ENCODE results near the gene RNASEH1. TPM values are rescaled to one million over a fixed set of nuclear protein-coding genes. Genes with fewer than 3 reads are reported as not detected.

Gene RNASEH1
- total RNA-seq, 1 donor: 39.4 TPM

- H3K79me2 ChIP-seq (ENCODE audit: insufficient read depth, low read length): no peaks in the 10 kb centered on the region
- DNase-seq (ENCODE audit: insufficient read length, low spot score, missing footprints): no peak
- H3K4me2 ChIP-seq (ENCODE audit: insufficient read depth, low read length): no peak overlapping the region
- no peaks in the 10 kb centered on the region for H3K36me3 ChIP-seq (ENCODE audit: insufficient read depth, low read length)
- H3K4me3 ChIP-seq (ENCODE audit: insufficient read depth, low read length): no peak overlapping the region
- no peaks in the 10 kb centered on the region for H4K20me1 ChIP-seq (ENCODE audit: insufficient read depth, low read length)
- H3K4me1 ChIP-seq (ENCODE audit: insufficient read depth, low read length): no peaks in the 10 kb centered on the region
- H3K27ac ChIP-seq (ENCODE audit: low read depth, low read length): no peak overlapping the region
- no peaks in the 10 kb centered on the region for H3K27me3 ChIP-seq (ENCODE audit: insufficient read depth, low read length)
- no peaks in the 10 kb centered on the region for H3K9me3 ChIP-seq (ENCODE audit: low read depth, low read length)
- no peak for TF ChIP-seq CTCF (IDR thresholded peaks at IDR 0.05; ENCODE audit: extremely low read depth, low read depth, low read length)
- no peak overlapping the region for H2AFZ ChIP-seq (ENCODE audit: low read length)
Observed at GRCh38 chr2:3566806-3567205, 8.7 kb upstream of the RNASEH1 start.

GRCh38 chr2:3565117-3565516, 7.0 kb upstream of the RNASEH1 start:
- no peak for TF ChIP-seq CTCF (IDR thresholded peaks at IDR 0.05; ENCODE audit: extremely low read depth, low read depth, low read length)
- H2AFZ ChIP-seq (ENCODE audit: low read length): no peak overlapping the region
- no peaks in the 10 kb centered on the region for H3K4me1 ChIP-seq (ENCODE audit: insufficient read depth, low read length)
- no peaks in the 10 kb centered on the region for H4K20me1 ChIP-seq (ENCODE audit: insufficient read depth, low read length)
- no peaks in the 10 kb centered on the region for H3K79me2 ChIP-seq (ENCODE audit: insufficient read depth, low read length)
- H3K27ac ChIP-seq (ENCODE audit: low read depth, low read length): no peak overlapping the region
- H3K36me3 ChIP-seq (ENCODE audit: insufficient read depth, low read length): no peaks in the 10 kb centered on the region
- H3K4me2 ChIP-seq (ENCODE audit: insufficient read depth, low read length): no peak overlapping the region
- no peaks in the 10 kb centered on the region for H3K27me3 ChIP-seq (ENCODE audit: insufficient read depth, low read length)
- H3K4me3 ChIP-seq (ENCODE audit: insufficient read depth, low read length): no peak overlapping the region
- H3K9me3 ChIP-seq (ENCODE audit: low read depth, low read length): no peaks in the 10 kb centered on the region
- no peak for DNase-seq (ENCODE audit: insufficient read length, low spot score, missing footprints)

GRCh38 chr2:3563521-3563976, 5.4 kb upstream of the RNASEH1 start:
- Histone ChIP-seq H3K4me3 (ENCODE audit: insufficient read depth, low read length) (no peak overlapping the region), H3K27ac (ENCODE audit: low read depth, low read length) (no peak overlapping the region), H3K4me1 (ENCODE audit: insufficient read depth, low read length) (peaks cover 6% of the 10 kb centered on the region), H3K36me3 (ENCODE audit: insufficient read depth, low read length) (no peaks in the 10 kb centered on the region), H2AFZ (ENCODE audit: low read length) (no peak overlapping the region), H3K79me2 (ENCODE audit: insufficient read depth, low read length) (no peaks in the 10 kb centered on the region), H3K27me3 (ENCODE audit: insufficient read depth, low read length) (no peaks in the 10 kb centered on the region), H3K4me2 (ENCODE audit: insufficient read depth, low read length) (no peak overlapping the region), H3K9me3 (ENCODE audit: low read depth, low read length) (no peaks in the 10 kb centered on the region), H4K20me1 (ENCODE audit: insufficient read depth, low read length) (no peaks in the 10 kb centered on the region)
- no peak for TF ChIP-seq CTCF (IDR thresholded peaks at IDR 0.05; ENCODE audit: extremely low read depth, low read depth, low read length)
- DNase-seq (ENCODE audit: insufficient read length, low spot score, missing footprints): no peak

GRCh38 chr2:3557639-3558204, 411 bp downstream of the RNASEH1 start:
- no peak for TF ChIP-seq CTCF (IDR thresholded peaks at IDR 0.05; ENCODE audit: extremely low read depth, low read depth, low read length)
- H3K36me3 ChIP-seq (ENCODE audit: insufficient read depth, low read length): peaks cover 34% of the 10 kb centered on the region
- H3K4me3 ChIP-seq (ENCODE audit: insufficient read depth, low read length): peak overlapping the region; percentile 97
- H3K79me2 ChIP-seq (ENCODE audit: insufficient read depth, low read length): peaks cover 43% of the 10 kb centered on the region
- peak overlapping the region; percentile 98 for H3K4me2 ChIP-seq (ENCODE audit: insufficient read depth, low read length)
- H3K9me3 ChIP-seq (ENCODE audit: low read depth, low read length): no peaks in the 10 kb centered on the region
- H3K27me3 ChIP-seq (ENCODE audit: insufficient read depth, low read length): no peaks in the 10 kb centered on the region
- peak overlapping the region; percentile 90 for H2AFZ ChIP-seq (ENCODE audit: low read length)
- peaks cover 10% of the 10 kb centered on the region for H3K4me1 ChIP-seq (ENCODE audit: insufficient read depth, low read length)
- peak overlapping the region; percentile 87 for H3K27ac ChIP-seq (ENCODE audit: low read depth, low read length)
- no peaks in the 10 kb centered on the region for H4K20me1 ChIP-seq (ENCODE audit: insufficient read depth, low read length)
- no peak for DNase-seq (ENCODE audit: insufficient read length, low spot score, missing footprints)
